Erythroblast (primary cell): ENCODE data around the gene IQSEC1.

Experiments
- DNase-seq, 2 experiments: peaks; one replicate each; lab custom pipeline; 2025; lab: John Stamatoyannopoulos, UW
- GATA1 ChIP-seq: IDR thresholded peaks from 2 replicates; pipeline ENCODE4 v1.6.1; 2011; ENCODE audit warnings: low read depth, mild to moderate bottlenecking, control low read depth, low read length, moderate library complexity
- POLR2A ChIP-seq: IDR thresholded peaks from 2 replicates; pipeline ENCODE4 v1.6.1; 2011; ENCODE audit warnings: mild to moderate bottlenecking, low read length

IQSEC1 gene

DNA sequence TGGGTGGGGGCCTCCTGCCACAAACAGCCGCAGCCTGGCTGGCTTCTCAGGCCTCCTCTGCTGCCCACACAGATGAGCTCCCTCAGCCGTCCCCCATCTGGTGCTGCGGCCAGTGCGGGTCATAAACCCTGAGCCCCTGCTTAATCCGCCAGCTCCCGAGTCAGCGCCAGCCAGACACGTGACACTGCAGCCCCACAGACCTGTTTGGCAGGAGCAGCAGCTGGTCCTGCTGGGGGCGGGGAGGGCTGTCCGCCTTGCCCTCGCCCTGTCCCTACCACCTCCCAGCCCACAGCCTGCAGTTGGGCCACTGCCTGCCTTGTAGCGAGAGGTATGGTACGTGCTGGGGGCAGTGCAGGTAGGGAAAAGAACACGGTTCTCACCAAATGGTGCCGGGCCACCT is 86.2 kb downstream of the IQSEC1 start:
- TF ChIP-seq POLR2A (no peak), GATA1 (no peak)

GRCh38 chr3:12986521-12986920 is 86.7 kb downstream of the IQSEC1 start:
- no peak for DNase-seq
- no peak for TF ChIP-seq GATA1
- no peak for TF ChIP-seq POLR2A

More for the DNA sequence above, 86.2 kb downstream of the IQSEC1 start:
- DNase-seq = no peak

- TF ChIP-seq POLR2A (no peak), GATA1 (no peak)
These were observed 87.2 kb downstream of the IQSEC1 start for GRCh38 chr3:12986031-12986430.

DNA sequence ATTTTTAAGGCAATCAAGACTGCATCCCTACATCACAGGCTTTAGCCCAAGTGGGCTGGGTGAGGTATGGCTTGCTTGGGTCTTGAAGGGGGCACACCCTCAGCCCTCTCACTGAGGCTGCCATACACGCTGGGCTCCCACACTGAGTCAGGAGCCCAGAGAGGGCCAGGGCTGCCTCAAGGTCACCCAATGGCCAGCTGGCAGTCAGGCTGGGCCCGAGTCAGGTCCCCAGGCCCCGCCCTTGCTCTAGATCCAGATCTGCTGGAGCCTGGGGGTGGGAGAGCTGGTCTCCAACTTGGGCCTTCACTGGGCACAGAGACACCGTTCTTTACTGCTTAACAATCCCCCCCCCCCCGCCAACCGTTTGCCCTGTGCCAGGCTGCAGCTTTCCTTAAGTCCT is 88.1 kb downstream of the IQSEC1 start:
- TF ChIP-seq GATA1 (no peak), POLR2A (no peak)
- peak in 1 of 2 experiments; percentile 29 for DNase-seq

More at GRCh38 chr3:12986031-12986430, 87.2 kb downstream of the IQSEC1 start:
- DNase-seq = no peak

GRCh38 chr3:12984023-12984823 is 89.0 kb downstream of the IQSEC1 start:
- TF ChIP-seq GATA1 = no peak
- TF ChIP-seq POLR2A = no peak
- peak; percentile 87 to 91 for DNase-seq

- DNase-seq = no peak
- TF ChIP-seq GATA1 (no peak), POLR2A (no peak)
These were observed 89.9 kb downstream of the IQSEC1 start for GRCh38 chr3:12983319-12983718.

DNA sequence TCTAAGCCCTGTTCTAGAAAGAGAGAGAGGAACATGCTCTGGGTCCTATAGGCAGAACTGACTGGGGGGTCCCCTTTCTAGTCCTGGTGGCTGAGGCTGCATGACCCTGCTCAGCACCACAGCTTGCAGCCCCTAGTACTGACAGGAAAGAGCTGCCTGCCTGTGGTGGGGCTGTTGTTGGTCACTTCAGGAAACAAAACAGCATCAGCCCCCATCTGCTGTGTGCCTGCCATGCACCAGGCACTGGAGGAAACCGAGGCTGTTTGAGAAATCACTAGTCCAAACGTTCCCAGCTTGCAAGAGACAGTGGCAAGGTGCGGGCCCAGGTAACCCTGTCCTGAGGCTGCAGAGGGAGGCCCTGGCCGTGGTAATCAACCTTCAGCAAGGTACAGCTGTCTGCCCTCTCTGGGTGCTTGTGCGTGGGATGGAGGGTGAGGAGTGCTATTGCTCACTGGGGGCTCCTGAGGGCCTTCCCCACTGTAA is 90.6 kb downstream of the IQSEC1 start:
- DNase-seq = no peak
- TF ChIP-seq GATA1 (no peak), POLR2A (no peak)

- no peak for TF ChIP-seq GATA1
- TF ChIP-seq POLR2A = no peak
- no peak for DNase-seq
These were observed 91.6 kb downstream of the IQSEC1 start for GRCh38 chr3:12981306-12982275.

GRCh38 chr3:12980596-12981290 is 92.5 kb downstream of the IQSEC1 start:
- no peak for DNase-seq
- TF ChIP-seq GATA1 (no peak), POLR2A (no peak)

DNA sequence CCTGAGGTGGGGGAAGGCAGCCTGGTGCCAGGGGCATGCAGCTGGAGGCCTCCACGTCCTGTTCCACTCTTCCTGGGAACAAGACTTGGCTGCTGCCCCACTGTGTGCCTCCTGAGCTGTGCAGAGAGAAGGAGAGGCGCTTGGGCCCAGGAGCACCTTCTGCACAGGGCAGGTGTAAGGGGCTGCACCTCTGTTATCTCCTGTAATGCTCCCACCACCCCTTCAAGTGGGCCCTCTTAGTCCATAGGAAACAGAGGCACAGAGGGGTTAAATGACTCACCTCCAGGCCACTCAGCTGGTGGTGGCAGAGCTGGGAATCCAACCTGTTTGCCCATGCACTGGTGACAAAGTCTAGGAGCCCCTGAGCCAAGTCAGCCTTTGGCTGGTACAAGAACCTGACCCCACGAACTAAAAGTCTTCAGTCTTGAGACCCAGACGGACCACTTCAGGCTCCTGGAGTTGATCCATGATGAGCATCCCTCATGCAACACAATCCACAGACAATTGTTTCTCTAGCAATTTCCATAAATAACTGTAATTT is 93.2 kb downstream of the IQSEC1 start:
- DNase-seq = no peak
- TF ChIP-seq GATA1 (no peak), POLR2A (no peak)

- TF ChIP-seq POLR2A = no peak
- no peak for TF ChIP-seq GATA1
- peak in 1 of 2 experiments; percentile 60 for DNase-seq
These were observed 93.9 kb downstream of the IQSEC1 start for GRCh38 chr3:12979151-12979946.

GRCh38 chr3:12978682-12979081 is 94.5 kb downstream of the IQSEC1 start:
- no peak for DNase-seq
- TF ChIP-seq POLR2A (no peak), GATA1 (no peak)
